ENCODE measurements around the gene ZC3H7B.

The ZC3H7B gene

DNA sequence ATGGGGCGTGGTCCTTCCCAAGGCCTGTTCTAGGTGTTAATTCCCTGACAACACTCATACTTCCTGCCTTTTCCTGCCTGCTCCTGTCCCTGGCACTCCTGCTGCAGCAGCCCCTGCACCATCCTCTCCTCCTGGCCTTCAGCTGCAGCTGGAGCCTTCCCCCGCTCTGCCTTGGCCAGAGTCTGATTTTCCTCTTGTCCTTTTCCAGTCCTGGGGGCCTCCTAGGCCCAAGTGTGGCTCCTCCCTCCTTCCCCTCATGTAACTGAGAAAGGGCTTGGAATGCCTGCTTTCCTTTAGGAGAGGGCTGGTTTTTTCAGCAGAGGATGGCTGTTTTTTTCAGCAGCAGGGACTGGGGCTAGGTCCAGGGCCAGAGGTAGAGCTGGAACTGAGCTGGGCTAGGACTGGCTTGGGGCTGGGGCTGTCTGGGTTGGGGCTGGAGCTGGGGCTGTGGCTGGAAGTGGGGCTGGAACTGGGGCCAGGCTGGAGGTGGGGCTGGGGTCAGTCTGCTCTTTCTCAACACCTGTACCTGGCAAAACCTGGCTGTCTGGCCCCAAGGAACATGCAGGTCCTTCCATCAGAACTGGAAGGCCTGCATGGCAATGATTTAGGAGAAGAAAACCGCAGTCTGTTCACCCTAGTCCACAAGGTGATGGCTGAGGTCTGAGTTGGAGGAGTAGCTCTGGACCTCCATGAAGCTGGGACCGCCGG lies 23.6 kb downstream of the ZC3H7B start:
- Histone ChIP-seq H3K4me1 (ENCODE audit: insufficient read depth, low read length, severe bottlenecking) (no peaks in the 10 kb centered on the region), H4K20me1 (ENCODE audit: insufficient read depth, low read length) (no peaks in the 10 kb centered on the region), H3K36me3 (ENCODE audit: insufficient read depth, low read length) (peaks cover 50% of the 10 kb centered on the region), H3K27me3 (ENCODE audit: insufficient read depth, low read length) (no peaks in the 10 kb centered on the region), H3K27ac (ENCODE audit: low read depth, low read length, poor library complexity, severe bottlenecking) (no peak overlapping the region), H2AFZ (ENCODE audit: low read length) (no peak overlapping the region), H3F3A (ENCODE audit: insufficient read depth, low read length) (no peaks in the 10 kb centered on the region), H3K79me2 (ENCODE audit: insufficient read depth, low read length) (no peaks in the 10 kb centered on the region), H3K4me2 (ENCODE audit: low read length) (no peak overlapping the region), H3K9ac (ENCODE audit: low read length) (no peak overlapping the region), H3K9me3 (ENCODE audit: low read length) (no peaks in the 10 kb centered on the region), H3K4me3 (ENCODE audit: low read depth, low read length, poor library complexity, severe bottlenecking) (no peak overlapping the region), H3K9me2 (ENCODE audit: low read depth, low read length) (no peaks in the 10 kb centered on the region)
- TF ChIP-seq, protein P1, sequence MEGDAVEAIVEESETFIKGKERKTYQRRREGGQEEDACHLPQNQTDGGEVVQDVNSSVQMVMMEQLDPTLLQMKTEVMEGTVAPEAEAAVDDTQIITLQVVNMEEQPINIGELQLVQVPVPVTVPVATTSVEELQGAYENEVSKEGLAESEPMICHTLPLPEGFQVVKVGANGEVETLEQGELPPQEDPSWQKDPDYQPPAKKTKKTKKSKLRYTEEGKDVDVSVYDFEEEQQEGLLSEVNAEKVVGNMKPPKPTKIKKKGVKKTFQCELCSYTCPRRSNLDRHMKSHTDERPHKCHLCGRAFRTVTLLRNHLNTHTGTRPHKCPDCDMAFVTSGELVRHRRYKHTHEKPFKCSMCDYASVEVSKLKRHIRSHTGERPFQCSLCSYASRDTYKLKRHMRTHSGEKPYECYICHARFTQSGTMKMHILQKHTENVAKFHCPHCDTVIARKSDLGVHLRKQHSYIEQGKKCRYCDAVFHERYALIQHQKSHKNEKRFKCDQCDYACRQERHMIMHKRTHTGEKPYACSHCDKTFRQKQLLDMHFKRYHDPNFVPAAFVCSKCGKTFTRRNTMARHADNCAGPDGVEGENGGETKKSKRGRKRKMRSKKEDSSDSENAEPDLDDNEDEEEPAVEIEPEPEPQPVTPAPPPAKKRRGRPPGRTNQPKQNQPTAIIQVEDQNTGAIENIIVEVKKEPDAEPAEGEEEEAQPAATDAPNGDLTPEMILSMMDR (IDR thresholded peaks at IDR 0.05; ENCODE audit: low read length), result no peak
- no peak for TF ChIP-seq EZH2 (IDR thresholded peaks at IDR 0.05; ENCODE audit: borderline replicate concordance, low read length)

DNA sequence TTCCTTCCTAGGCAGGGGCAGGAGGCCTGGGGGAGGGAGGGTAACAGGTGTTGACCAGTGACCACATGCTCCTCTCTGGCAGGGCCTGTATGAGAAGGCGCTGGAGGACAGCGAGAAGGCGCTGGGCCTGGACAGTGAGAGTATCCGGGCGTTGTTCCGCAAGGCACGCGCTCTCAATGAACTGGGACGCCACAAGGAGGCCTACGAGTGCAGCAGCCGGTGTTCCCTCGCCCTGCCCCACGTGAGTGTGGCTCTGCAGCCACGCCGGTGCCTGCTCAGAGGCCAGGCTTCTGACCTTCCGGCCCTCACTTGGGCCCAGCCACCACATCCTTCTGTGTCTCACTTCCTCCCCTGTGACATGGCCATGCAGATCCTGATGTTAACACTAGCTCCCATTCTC lies 25.8 kb downstream of the ZC3H7B start:
- TF ChIP-seq EZH2 (IDR thresholded peaks at IDR 0.05; ENCODE audit: borderline replicate concordance, low read length), result no peak
- TF ChIP-seq, protein P1 (IDR thresholded peaks at IDR 0.05; ENCODE audit: low read length), result no peak
- Histone ChIP-seq H3F3A (ENCODE audit: insufficient read depth, low read length) (no peaks in the 10 kb centered on the region), H3K36me3 (ENCODE audit: insufficient read depth, low read length) (peaks cover 51% of the 10 kb centered on the region), H2AFZ (ENCODE audit: low read length) (no peak overlapping the region), H4K20me1 (ENCODE audit: insufficient read depth, low read length) (no peaks in the 10 kb centered on the region), H3K27me3 (ENCODE audit: insufficient read depth, low read length) (no peaks in the 10 kb centered on the region), H3K4me3 (ENCODE audit: low read depth, low read length, poor library complexity, severe bottlenecking) (no peak overlapping the region), H3K27ac (ENCODE audit: low read depth, low read length, poor library complexity, severe bottlenecking) (no peak overlapping the region), H3K4me2 (ENCODE audit: low read length) (no peak overlapping the region), H3K4me1 (ENCODE audit: insufficient read depth, low read length, severe bottlenecking) (no peaks in the 10 kb centered on the region), H3K79me2 (ENCODE audit: insufficient read depth, low read length) (no peaks in the 10 kb centered on the region), H3K9me2 (ENCODE audit: low read depth, low read length) (no peaks in the 10 kb centered on the region), H3K9ac (ENCODE audit: low read length) (no peak overlapping the region), H3K9me3 (ENCODE audit: low read length) (no peaks in the 10 kb centered on the region)

DNA sequence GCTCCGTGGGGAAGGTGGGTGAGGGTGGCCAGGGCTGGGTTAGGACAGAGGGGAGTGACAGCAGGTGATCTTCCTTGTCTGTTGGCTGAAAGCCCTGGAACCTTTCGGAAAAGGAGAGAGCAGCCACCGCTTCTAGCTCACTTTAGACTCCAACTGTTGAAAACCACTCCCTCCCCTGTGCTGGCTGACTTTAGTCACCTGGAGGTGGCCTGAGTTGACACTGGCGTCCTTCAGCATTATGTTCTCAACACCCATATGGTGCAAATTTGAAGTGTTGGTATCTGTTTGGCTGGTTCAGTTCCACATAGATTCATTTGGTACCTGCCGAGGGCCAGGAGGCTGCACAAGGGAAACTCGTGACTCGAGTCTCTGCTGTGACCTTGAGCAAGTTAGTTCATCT lies 28.8 kb downstream of the ZC3H7B start:
- Histone ChIP-seq H3K27ac (ENCODE audit: low read depth, low read length, poor library complexity, severe bottlenecking) (no peak overlapping the region), H3K36me3 (ENCODE audit: insufficient read depth, low read length) (peaks cover 60% of the 10 kb centered on the region), H4K20me1 (ENCODE audit: insufficient read depth, low read length) (no peaks in the 10 kb centered on the region)

More for the DNA sequence above, 28.8 kb downstream of the ZC3H7B start:
- Histone ChIP-seq H3K79me2 (ENCODE audit: insufficient read depth, low read length) (no peaks in the 10 kb centered on the region), H3K27me3 (ENCODE audit: insufficient read depth, low read length) (no peaks in the 10 kb centered on the region), H3F3A (ENCODE audit: insufficient read depth, low read length) (no peaks in the 10 kb centered on the region), H3K4me1 (ENCODE audit: insufficient read depth, low read length, severe bottlenecking) (no peaks in the 10 kb centered on the region), H3K4me3 (ENCODE audit: low read depth, low read length, poor library complexity, severe bottlenecking) (no peak overlapping the region), H3K9me2 (ENCODE audit: low read depth, low read length) (no peaks in the 10 kb centered on the region), H3K4me2 (ENCODE audit: low read length) (no peak overlapping the region), H2AFZ (ENCODE audit: low read length) (no peak overlapping the region), H3K9ac (ENCODE audit: low read length) (no peak overlapping the region), H3K9me3 (ENCODE audit: low read length) (no peaks in the 10 kb centered on the region)
- TF ChIP-seq, protein P1 (IDR thresholded peaks at IDR 0.05; ENCODE audit: low read length), result no peak
- no peak for TF ChIP-seq EZH2 (IDR thresholded peaks at IDR 0.05; ENCODE audit: borderline replicate concordance, low read length)

All from OCI-LY1 (cell line).